Measurements from ENCODE around the gene COA8. TPM values are rescaled to one million over a fixed set of nuclear protein-coding genes. Genes with fewer than 3 reads are reported as not detected.

The COA8 gene
- total and polyA plus RNA-seq, 2 of the 13 experiments (the other 11 are each of a cell fraction or from before 2014, with no cell fraction given) = 10.9 to 25.1 TPM

- TF ChIP-seq, protein P1, sequence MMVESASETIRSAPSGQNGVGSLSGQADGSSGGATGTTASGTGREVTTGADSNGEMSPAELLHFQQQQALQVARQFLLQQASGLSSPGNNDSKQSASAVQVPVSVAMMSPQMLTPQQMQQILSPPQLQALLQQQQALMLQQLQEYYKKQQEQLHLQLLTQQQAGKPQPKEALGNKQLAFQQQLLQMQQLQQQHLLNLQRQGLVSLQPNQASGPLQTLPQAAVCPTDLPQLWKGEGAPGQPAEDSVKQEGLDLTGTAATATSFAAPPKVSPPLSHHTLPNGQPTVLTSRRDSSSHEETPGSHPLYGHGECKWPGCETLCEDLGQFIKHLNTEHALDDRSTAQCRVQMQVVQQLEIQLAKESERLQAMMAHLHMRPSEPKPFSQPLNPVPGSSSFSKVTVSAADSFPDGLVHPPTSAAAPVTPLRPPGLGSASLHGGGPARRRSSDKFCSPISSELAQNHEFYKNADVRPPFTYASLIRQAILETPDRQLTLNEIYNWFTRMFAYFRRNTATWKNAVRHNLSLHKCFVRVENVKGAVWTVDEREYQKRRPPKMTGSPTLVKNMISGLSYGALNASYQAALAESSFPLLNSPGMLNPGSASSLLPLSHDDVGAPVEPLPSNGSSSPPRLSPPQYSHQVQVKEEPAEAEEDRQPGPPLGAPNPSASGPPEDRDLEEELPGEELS (CRISPR knock-in tag; IDR thresholded peaks at IDR 0.05) = no peak
- no peak for TF ChIP-seq SMC3 (IDR thresholded peaks at IDR 0.05; ENCODE audit: low read length)
- no peak for TF ChIP-seq NCOR1 (IDR thresholded peaks at IDR 0.05; ENCODE audit: borderline replicate concordance, low read length)
- 0 out of 2 replicates have a peak, but pooled peaks have one; percentile 20 for TF ChIP-seq REXO4 (CRISPR knock-in tag; IDR thresholded peaks at IDR 0.05; ENCODE audit: borderline replicate concordance)
- TF ChIP-seq EZH2 (conservative IDR thresholded peaks at IDR 0.05; ENCODE audit: low read depth, low read length) = no peak
- TF ChIP-seq ZNF383 (CRISPR knock-in tag; IDR thresholded peaks at IDR 0.05; ENCODE audit: borderline replicate concordance) = no peak
- TF ChIP-seq ZSCAN29 (CRISPR knock-in tag; conservative IDR thresholded peaks at IDR 0.05) = peak; percentile 31; the same call in 1 of the 2 replicates
- no peak; the same call in 1 of the 2 replicates for TF ChIP-seq TAF1 (CRISPR knock-in tag; IDR thresholded peaks at IDR 0.05)
- TF ChIP-seq ZNF567 (CRISPR knock-in tag; IDR thresholded peaks at IDR 0.05; ENCODE audit: borderline replicate concordance) = no peak
- TF ChIP-seq MYNN (CRISPR knock-in tag; IDR thresholded peaks at IDR 0.05; ENCODE audit: low read depth) = no peak
- TF ChIP-seq GABPA (IDR thresholded peaks at IDR 0.05; ENCODE audit: low read depth, low read length) = no peak
- no peak for TF ChIP-seq GABPA (CRISPR knock-in tag; IDR thresholded peaks at IDR 0.05; ENCODE audit: low read depth)
- TF ChIP-seq, protein P2, sequence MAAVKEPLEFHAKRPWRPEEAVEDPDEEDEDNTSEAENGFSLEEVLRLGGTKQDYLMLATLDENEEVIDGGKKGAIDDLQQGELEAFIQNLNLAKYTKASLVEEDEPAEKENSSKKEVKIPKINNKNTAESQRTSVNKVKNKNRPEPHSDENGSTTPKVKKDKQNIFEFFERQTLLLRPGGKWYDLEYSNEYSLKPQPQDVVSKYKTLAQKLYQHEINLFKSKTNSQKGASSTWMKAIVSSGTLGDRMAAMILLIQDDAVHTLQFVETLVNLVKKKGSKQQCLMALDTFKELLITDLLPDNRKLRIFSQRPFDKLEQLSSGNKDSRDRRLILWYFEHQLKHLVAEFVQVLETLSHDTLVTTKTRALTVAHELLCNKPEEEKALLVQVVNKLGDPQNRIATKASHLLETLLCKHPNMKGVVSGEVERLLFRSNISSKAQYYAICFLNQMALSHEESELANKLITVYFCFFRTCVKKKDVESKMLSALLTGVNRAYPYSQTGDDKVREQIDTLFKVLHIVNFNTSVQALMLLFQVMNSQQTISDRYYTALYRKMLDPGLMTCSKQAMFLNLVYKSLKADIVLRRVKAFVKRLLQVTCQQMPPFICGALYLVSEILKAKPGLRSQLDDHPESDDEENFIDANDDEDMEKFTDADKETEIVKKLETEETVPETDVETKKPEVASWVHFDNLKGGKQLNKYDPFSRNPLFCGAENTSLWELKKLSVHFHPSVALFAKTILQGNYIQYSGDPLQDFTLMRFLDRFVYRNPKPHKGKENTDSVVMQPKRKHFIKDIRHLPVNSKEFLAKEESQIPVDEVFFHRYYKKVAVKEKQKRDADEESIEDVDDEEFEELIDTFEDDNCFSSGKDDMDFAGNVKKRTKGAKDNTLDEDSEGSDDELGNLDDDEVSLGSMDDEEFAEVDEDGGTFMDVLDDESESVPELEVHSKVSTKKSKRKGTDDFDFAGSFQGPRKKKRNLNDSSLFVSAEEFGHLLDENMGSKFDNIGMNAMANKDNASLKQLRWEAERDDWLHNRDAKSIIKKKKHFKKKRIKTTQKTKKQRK (IDR thresholded peaks at IDR 0.05; ENCODE audit: low read length) = no peak
- TF ChIP-seq MTF1 (CRISPR knock-in tag; IDR thresholded peaks at IDR 0.05) = no peak
- TF ChIP-seq ZKSCAN1 (IDR thresholded peaks at IDR 0.05; ENCODE audit: low read length) = no peak
- TF ChIP-seq ZNF276 (CRISPR knock-in tag; IDR thresholded peaks at IDR 0.05; ENCODE audit: low read depth) = no peak
- TF ChIP-seq ZNF496 (CRISPR knock-in tag; IDR thresholded peaks at IDR 0.05; ENCODE audit: insufficient replicate concordance) = no peak
- no peak for TF ChIP-seq GPN1 (CRISPR knock-in tag; IDR thresholded peaks at IDR 0.05; ENCODE audit: borderline replicate concordance)
- no peak for TF ChIP-seq SMARCE1 (IDR thresholded peaks at IDR 0.05; ENCODE audit: borderline replicate concordance)
- TF ChIP-seq ZNF20 (CRISPR knock-in tag; IDR thresholded peaks at IDR 0.05) = 0 out of 2 replicates have a peak, but pooled peaks have one; percentile 21
- no peak for TF ChIP-seq MNT (IDR thresholded peaks at IDR 0.05)
- no peak for TF ChIP-seq ZNF367 (CRISPR knock-in tag; IDR thresholded peaks at IDR 0.05; ENCODE audit: borderline replicate concordance)
These were observed 65.5 kb downstream of the COA8 start (continued) for GRCh38 chr14:103628221-103628683.

Data from HepG2 (cell line).